IPS-18c (cell line): Measurements from ENCODE around the gene ATP2B3.

ENCODE experiments used
- H3K4me3 ChIP-seq: 2 replicates; pipeline ENCODE4 v1.7.0; 2013; ENCODE audit warnings: low read depth, mild to moderate bottlenecking, low read length, moderate library complexity; ENCODE audit not compliant: insufficient read depth
- H3K9me3 ChIP-seq: one replicate; pipeline ENCODE4 v1.6.1; 2013; ENCODE audit warnings: mild to moderate bottlenecking, low read length, moderate library complexity; ENCODE audit not compliant: control insufficient read depth, insufficient read depth

Gene ATP2B3

GRCh38 chrX:153485396-153486080 is 31.9 kb upstream of the ATP2B3 start:
- Histone ChIP-seq H3K9me3 (peaks cover 24% of the 10 kb centered on the region), H3K4me3 (no peak overlapping the region; the same call in 1 of the 2 replicates)

- Histone ChIP-seq H3K4me3 (no peak overlapping the region), H3K9me3 (peaks cover 26% of the 10 kb centered on the region)
These were observed 31.3 kb upstream of the ATP2B3 start for GRCh38 chrX:153486171-153486570.

GRCh38 chrX:153487590-153488071 is 29.8 kb upstream of the ATP2B3 start:
- Histone ChIP-seq H3K9me3 (peaks cover 27% of the 10 kb centered on the region), H3K4me3 (no peak overlapping the region)

- no peak overlapping the region for H3K4me3 ChIP-seq
- H3K9me3 ChIP-seq = peaks cover 24% of the 10 kb centered on the region
These were observed 29.1 kb upstream of the ATP2B3 start for GRCh38 chrX:153488231-153488914.

- Histone ChIP-seq H3K9me3 (peaks cover 23% of the 10 kb centered on the region), H3K4me3 (no peak overlapping the region)
These were observed 27.1 kb upstream of the ATP2B3 start for GRCh38 chrX:153490217-153490930.

- Histone ChIP-seq H3K4me3 (no peak overlapping the region), H3K9me3 (peaks cover 26% of the 10 kb centered on the region)
These were observed 26.0 kb upstream of the ATP2B3 start for GRCh38 chrX:153491351-153491914.

GRCh38 chrX:153491918-153492317 is 25.5 kb upstream of the ATP2B3 start:
- no peak overlapping the region for H3K4me3 ChIP-seq

GRCh38 chrX:153492543-153492942 is 24.9 kb upstream of the ATP2B3 start:
- H3K4me3 ChIP-seq = no peak overlapping the region
- H3K9me3 ChIP-seq = peaks cover 20% of the 10 kb centered on the region

More at GRCh38 chrX:153491918-153492317, 25.5 kb upstream of the ATP2B3 start:
- peaks cover 25% of the 10 kb centered on the region for H3K9me3 ChIP-seq

- Histone ChIP-seq H3K9me3 (peaks cover 18% of the 10 kb centered on the region), H3K4me3 (no peak overlapping the region)
These were observed 24.4 kb upstream of the ATP2B3 start for GRCh38 chrX:153493085-153493484.

GRCh38 chrX:153494061-153494460 is 23.4 kb upstream of the ATP2B3 start:
- H3K9me3 ChIP-seq = peaks cover 19% of the 10 kb centered on the region
- no peak overlapping the region for H3K4me3 ChIP-seq

- Histone ChIP-seq H3K9me3 (peaks cover 20% of the 10 kb centered on the region), H3K4me3 (peak within 1 kb of the TSS; percentile 28; the same call in 1 of the 2 replicates)
These were observed 22.7 kb upstream of the ATP2B3 start, which contains the start of gene BGN for GRCh38 chrX:153494541-153495361. Gene BGN (plus strand): TSS chrX:153494980. CDS start chrX:153504632, 9,652 bp downstream.

GRCh38 chrX:153495362-153495751 is 22.1 kb upstream of the ATP2B3 start:
- H3K4me3 ChIP-seq = no peak overlapping the region; the same call in 1 of the 2 replicates
- H3K9me3 ChIP-seq = peaks cover 18% of the 10 kb centered on the region

GRCh38 chrX:153495903-153496589 is 21.4 kb upstream of the ATP2B3 start:
- H3K9me3 ChIP-seq = peaks cover 15% of the 10 kb centered on the region
- no peak overlapping the region for H3K4me3 ChIP-seq

- H3K9me3 ChIP-seq = peaks cover 11% of the 10 kb centered on the region
- no peak overlapping the region for H3K4me3 ChIP-seq
These were observed 20.9 kb upstream of the ATP2B3 start for GRCh38 chrX:153496590-153496959.

- H3K4me3 ChIP-seq = no peak overlapping the region
- H3K9me3 ChIP-seq = peaks cover 17% of the 10 kb centered on the region
These were observed 19.0 kb upstream of the ATP2B3 start for GRCh38 chrX:153498453-153498852.

- peaks cover 15% of the 10 kb centered on the region for H3K9me3 ChIP-seq
These were observed 18.1 kb upstream of the ATP2B3 start for GRCh38 chrX:153499341-153499740.

More at GRCh38 chrX:153499341-153499740, 18.1 kb upstream of the ATP2B3 start:
- no peak overlapping the region for H3K4me3 ChIP-seq
